ENCODE measurements around the gene NT5DC2. TPM values are rescaled to one million over a fixed set of nuclear protein-coding genes. Genes with fewer than 3 reads are reported as not detected.
A peak's percentile ranks its signal among the peaks of the same experiment; 100 is the strongest.

Gene NT5DC2
- total RNA-seq, 1 experiment from 2014 or later = 377 TPM

DNA sequence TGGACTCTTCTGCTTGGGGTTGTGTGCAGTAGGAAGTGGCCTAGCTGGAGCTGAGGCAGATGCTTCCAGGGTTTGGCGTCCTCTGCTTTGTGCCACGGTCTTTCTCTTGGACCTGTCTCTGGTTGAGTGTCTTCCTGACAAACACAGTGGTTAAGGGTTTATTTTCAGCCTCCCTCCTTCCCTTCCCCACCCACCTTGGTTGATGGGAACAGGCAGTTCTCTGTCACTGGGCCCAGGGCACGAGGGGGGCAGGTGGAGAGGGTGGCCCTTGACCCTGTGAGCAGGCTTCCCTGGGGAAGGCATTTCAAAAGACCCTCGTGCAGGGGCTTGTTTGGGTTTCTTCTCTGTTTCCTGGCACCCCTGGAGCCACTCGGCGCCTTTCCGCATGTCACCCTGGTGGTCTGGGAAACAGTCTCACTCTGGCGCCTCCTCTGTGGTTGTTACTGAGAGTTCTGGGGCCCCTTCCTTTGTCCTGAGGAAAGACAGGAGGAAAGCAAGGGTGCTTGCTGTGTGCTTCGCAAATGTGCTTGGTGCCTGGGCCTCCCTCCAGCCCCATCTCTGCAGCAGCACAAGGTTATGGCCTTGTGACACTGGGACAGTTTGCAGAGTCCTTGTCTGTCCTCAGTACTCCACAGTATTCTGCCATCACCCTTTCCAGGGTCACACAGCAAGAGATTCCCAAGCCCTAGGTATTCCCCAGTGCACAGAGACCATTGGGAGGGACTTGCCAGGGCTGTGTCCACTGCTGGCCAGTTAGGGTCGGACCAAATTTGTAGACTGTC lies 48.8 kb downstream of the NT5DC2 start (continued):
- TF ChIP-seq, protein P1, sequence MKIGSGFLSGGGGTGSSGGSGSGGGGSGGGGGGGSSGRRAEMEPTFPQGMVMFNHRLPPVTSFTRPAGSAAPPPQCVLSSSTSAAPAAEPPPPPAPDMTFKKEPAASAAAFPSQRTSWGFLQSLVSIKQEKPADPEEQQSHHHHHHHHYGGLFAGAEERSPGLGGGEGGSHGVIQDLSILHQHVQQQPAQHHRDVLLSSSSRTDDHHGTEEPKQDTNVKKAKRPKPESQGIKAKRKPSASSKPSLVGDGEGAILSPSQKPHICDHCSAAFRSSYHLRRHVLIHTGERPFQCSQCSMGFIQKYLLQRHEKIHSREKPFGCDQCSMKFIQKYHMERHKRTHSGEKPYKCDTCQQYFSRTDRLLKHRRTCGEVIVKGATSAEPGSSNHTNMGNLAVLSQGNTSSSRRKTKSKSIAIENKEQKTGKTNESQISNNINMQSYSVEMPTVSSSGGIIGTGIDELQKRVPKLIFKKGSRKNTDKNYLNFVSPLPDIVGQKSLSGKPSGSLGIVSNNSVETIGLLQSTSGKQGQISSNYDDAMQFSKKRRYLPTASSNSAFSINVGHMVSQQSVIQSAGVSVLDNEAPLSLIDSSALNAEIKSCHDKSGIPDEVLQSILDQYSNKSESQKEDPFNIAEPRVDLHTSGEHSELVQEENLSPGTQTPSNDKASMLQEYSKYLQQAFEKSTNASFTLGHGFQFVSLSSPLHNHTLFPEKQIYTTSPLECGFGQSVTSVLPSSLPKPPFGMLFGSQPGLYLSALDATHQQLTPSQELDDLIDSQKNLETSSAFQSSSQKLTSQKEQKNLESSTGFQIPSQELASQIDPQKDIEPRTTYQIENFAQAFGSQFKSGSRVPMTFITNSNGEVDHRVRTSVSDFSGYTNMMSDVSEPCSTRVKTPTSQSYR (CRISPR knock-in tag; IDR thresholded peaks at IDR 0.05) = no peak

DNA sequence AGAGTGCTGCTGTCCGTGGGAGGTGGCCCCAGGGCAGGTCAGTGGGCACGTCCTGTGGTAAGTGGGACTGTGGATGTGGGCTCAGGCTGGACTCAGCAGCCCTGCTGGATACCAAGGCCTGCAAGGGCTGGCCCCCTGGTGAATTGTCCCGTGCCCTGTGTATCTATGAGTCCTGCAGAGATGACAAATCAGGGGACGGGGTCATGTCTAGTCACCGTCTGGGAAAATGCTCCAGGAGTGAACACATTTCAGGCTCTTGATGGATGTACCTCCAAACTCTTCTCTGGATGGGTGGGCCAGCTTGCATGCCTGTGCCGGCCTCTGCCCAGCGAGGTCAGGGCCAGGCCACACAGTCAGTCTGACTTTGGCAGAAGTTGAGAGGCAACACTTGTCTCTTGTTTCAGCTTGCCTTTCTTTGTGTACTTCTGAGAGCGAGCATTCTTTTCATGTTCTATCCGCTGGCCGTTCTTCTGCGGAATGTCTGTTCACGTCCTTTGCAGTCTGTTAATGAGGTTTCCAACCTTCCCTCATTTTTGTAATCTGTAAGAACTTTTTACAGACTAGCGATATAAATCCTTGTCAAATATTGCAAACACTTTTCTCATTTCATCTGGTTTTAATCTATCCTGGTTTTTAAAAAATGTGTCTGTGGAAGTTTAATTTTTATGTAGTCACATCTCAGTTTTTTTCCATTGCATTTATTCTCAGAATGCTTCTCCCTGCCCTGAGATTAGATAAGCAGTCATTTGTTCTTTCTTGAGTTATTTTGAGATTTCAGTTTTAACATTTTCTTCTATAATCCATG lies 49.9 kb downstream of the NT5DC2 start:
- ChIA-PET POLR2A (no interaction called here), CTCF (interaction anchor here (2.5 kb wide), 1 partner anchor 13 kb away, joined by 12 read pairs; no protein-coding TSS in a partner anchor)
- H3K27me3 Mint-ChIP-seq (ENCODE audit: low read depth) = no peaks in the 10 kb centered on the region
- H3K36me3 Mint-ChIP-seq = peaks cover 42% of the 10 kb centered on the region
- H3K27ac Mint-ChIP-seq = peak overlapping the region; percentile 57; the same call in 1 of the 2 replicates
- TF ChIP-seq SMAD3 (CRISPR knock-in tag; IDR thresholded peaks at IDR 0.05; ENCODE audit: borderline replicate concordance) (no peak), JUN (CRISPR knock-in tag; IDR thresholded peaks at IDR 0.05) (no peak), GTF2I (CRISPR knock-in tag; conservative IDR thresholded peaks at IDR 0.05) (no peak), FOXJ3 (CRISPR knock-in tag; IDR thresholded peaks at IDR 0.05; ENCODE audit: borderline replicate concordance) (no peak), EMX1 (CRISPR knock-in tag; IDR thresholded peaks at IDR 0.05) (no peak), RORB (CRISPR knock-in tag; IDR thresholded peaks at IDR 0.05) (no peak), MYBL2 (CRISPR knock-in tag; IDR thresholded peaks at IDR 0.05) (no peak)
- TF ChIP-seq, protein P2, sequence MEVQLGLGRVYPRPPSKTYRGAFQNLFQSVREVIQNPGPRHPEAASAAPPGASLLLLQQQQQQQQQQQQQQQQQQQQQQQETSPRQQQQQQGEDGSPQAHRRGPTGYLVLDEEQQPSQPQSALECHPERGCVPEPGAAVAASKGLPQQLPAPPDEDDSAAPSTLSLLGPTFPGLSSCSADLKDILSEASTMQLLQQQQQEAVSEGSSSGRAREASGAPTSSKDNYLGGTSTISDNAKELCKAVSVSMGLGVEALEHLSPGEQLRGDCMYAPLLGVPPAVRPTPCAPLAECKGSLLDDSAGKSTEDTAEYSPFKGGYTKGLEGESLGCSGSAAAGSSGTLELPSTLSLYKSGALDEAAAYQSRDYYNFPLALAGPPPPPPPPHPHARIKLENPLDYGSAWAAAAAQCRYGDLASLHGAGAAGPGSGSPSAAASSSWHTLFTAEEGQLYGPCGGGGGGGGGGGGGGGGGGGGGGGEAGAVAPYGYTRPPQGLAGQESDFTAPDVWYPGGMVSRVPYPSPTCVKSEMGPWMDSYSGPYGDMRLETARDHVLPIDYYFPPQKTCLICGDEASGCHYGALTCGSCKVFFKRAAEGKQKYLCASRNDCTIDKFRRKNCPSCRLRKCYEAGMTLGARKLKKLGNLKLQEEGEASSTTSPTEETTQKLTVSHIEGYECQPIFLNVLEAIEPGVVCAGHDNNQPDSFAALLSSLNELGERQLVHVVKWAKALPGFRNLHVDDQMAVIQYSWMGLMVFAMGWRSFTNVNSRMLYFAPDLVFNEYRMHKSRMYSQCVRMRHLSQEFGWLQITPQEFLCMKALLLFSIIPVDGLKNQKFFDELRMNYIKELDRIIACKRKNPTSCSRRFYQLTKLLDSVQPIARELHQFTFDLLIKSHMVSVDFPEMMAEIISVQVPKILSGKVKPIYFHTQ (CRISPR knock-in tag; IDR thresholded peaks at IDR 0.05) = no peak
- H3K4me1 Mint-ChIP-seq = no peaks in the 10 kb centered on the region
- DNase-seq (ENCODE audit: low spot score) = no peak
- no peaks in the 10 kb centered on the region for H3K9me3 Mint-ChIP-seq
- H3K4me3 Mint-ChIP-seq = no peak overlapping the region
- ATAC-seq = no peak

DNA sequence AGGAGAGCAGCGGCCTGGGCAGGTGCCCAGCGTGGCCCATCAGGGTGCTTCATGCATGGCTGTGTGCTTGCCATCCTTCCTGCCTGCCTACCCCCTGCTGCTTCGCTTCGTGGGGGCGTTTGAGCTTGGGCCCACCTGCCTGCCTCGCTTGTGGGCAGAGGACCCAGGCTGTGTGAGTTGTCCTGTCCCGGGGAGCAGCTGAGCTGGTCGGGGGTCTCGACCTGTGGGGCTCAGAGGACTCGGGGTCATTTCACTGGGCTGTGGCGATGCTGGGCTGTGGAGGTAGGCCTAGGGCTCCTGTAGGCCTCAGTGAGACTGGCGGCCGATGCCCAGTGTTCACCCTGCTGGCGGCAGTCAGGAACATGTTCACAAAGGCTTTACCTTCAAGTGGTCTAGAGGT lies 50.6 kb downstream of the NT5DC2 start:
- Mint-ChIP-seq H3K9me3 (no peaks in the 10 kb centered on the region), H3K4me1 (no peaks in the 10 kb centered on the region), H3K36me3 (peaks cover 45% of the 10 kb centered on the region), H3K27me3 (ENCODE audit: low read depth) (no peaks in the 10 kb centered on the region), H3K27ac (no peak overlapping the region), H3K4me3 (no peak overlapping the region)
- DNase-seq (ENCODE audit: low spot score) = no peak
- ChIA-PET CTCF (interaction anchor here (1.0 to 2.5 kb wide), 2 partner anchors 12 to 26 kb away, joined by 3 to 12 read pairs; no protein-coding TSS in a partner anchor), POLR2A (no interaction called here)
- ATAC-seq = no peak
- TF ChIP-seq SMAD4 (CRISPR knock-in tag; IDR thresholded peaks at IDR 0.05) (no peak), MXD4 (CRISPR knock-in tag; IDR thresholded peaks at IDR 0.05; ENCODE audit: borderline replicate concordance) (no peak)

DNA sequence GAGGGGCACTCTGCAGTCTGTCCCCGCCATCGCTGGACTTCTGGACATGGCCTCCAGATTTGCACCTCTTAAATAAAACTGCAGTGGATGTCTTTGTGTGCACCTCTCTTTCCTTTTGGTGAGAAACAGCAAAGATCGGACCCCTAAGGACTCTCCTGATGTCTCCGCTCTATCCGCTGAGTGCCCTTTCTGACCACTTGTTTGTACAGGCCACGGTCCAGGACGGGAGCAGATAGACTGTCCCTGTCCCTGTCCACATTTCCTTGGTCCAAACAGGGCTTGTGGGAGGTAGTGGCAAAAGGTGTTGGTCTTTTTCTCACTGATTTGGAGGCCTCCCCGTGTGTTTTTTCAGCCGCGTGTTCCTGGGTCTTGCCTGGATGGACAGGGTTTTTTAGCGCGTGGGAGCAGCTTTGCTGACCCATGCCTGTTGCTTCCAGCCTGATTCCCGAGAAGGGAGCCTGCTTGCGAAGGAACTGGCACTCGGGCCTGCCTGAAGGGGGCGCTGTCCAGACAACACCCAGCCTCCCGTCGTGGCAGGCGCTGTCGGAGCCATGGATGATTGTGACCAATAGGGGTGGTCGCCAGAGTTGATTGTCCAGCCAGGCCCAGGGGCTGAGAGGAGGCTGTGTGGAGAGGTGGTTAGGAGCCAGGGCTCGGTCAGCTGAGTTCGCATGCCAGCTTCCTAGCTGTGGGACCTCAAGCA lies 51.7 kb downstream of the NT5DC2 start:
- ATAC-seq = peak; percentile 87
- CTCF ChIA-PET = interaction anchor here (0.5 to 2.5 kb wide), 20 partner anchors 9 to 250 kb away, joined by 3 to 12 read pairs (median 4); partner anchors contain the start of genes PBRM1, STAB1 and UQCC5
- TF ChIP-seq ATF1 (CRISPR knock-in tag; IDR thresholded peaks at IDR 0.05) = no peak
- TF ChIP-seq, protein P3, sequence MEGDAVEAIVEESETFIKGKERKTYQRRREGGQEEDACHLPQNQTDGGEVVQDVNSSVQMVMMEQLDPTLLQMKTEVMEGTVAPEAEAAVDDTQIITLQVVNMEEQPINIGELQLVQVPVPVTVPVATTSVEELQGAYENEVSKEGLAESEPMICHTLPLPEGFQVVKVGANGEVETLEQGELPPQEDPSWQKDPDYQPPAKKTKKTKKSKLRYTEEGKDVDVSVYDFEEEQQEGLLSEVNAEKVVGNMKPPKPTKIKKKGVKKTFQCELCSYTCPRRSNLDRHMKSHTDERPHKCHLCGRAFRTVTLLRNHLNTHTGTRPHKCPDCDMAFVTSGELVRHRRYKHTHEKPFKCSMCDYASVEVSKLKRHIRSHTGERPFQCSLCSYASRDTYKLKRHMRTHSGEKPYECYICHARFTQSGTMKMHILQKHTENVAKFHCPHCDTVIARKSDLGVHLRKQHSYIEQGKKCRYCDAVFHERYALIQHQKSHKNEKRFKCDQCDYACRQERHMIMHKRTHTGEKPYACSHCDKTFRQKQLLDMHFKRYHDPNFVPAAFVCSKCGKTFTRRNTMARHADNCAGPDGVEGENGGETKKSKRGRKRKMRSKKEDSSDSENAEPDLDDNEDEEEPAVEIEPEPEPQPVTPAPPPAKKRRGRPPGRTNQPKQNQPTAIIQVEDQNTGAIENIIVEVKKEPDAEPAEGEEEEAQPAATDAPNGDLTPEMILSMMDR (IDR thresholded peaks at IDR 0.05) = peak; percentile 93
- TF ChIP-seq, protein P4, sequence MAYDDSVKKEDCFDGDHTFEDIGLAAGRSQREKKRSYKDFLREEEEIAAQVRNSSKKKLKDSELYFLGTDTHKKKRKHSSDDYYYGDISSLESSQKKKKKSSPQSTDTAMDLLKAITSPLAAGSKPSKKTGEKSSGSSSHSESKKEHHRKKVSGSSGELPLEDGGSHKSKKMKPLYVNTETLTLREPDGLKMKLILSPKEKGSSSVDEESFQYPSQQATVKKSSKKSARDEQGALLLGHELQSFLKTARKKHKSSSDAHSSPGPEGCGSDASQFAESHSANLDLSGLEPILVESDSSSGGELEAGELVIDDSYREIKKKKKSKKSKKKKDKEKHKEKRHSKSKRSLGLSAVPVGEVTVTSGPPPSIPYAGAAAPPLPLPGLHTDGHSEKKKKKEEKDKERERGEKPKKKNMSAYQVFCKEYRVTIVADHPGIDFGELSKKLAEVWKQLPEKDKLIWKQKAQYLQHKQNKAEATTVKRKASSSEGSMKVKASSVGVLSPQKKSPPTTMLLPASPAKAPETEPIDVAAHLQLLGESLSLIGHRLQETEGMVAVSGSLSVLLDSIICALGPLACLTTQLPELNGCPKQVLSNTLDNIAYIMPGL (CRISPR knock-in tag; IDR thresholded peaks at IDR 0.05) = 0 out of 2 replicates have a peak, but pooled peaks have one; percentile 57
- TF ChIP-seq, protein P5, sequence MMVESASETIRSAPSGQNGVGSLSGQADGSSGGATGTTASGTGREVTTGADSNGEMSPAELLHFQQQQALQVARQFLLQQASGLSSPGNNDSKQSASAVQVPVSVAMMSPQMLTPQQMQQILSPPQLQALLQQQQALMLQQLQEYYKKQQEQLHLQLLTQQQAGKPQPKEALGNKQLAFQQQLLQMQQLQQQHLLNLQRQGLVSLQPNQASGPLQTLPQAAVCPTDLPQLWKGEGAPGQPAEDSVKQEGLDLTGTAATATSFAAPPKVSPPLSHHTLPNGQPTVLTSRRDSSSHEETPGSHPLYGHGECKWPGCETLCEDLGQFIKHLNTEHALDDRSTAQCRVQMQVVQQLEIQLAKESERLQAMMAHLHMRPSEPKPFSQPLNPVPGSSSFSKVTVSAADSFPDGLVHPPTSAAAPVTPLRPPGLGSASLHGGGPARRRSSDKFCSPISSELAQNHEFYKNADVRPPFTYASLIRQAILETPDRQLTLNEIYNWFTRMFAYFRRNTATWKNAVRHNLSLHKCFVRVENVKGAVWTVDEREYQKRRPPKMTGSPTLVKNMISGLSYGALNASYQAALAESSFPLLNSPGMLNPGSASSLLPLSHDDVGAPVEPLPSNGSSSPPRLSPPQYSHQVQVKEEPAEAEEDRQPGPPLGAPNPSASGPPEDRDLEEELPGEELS (CRISPR knock-in tag; IDR thresholded peaks at IDR 0.05) = 0 out of 2 replicates have a peak, but pooled peaks have one; percentile 20

More for the DNA sequence above, 51.7 kb downstream of the NT5DC2 start:
- no peaks in the 10 kb centered on the region for H3K9me3 Mint-ChIP-seq
- POLR2A ChIA-PET = no interaction called here
- peak overlapping the region; percentile 82 for H3K27ac Mint-ChIP-seq
- DNase-seq (ENCODE audit: low spot score) = peak; percentile 89
- no peaks in the 10 kb centered on the region for H3K27me3 Mint-ChIP-seq (ENCODE audit: low read depth)
- no peaks in the 10 kb centered on the region for H3K4me1 Mint-ChIP-seq
- H3K4me3 Mint-ChIP-seq = no peak overlapping the region
- H3K36me3 Mint-ChIP-seq = peaks cover 50% of the 10 kb centered on the region

Measured in WTC11 (cell line).